Medulla oblongata (tissue), 1 donor: ENCODE measurements around the gene NTN5.

Source experiments
- DNase-seq: peaks from one replicate; pipeline ENCODE4 v3.0.0-alpha.2; 2015; ENCODE audit errors: extremely low spot score

NTN5 gene

DNA sequence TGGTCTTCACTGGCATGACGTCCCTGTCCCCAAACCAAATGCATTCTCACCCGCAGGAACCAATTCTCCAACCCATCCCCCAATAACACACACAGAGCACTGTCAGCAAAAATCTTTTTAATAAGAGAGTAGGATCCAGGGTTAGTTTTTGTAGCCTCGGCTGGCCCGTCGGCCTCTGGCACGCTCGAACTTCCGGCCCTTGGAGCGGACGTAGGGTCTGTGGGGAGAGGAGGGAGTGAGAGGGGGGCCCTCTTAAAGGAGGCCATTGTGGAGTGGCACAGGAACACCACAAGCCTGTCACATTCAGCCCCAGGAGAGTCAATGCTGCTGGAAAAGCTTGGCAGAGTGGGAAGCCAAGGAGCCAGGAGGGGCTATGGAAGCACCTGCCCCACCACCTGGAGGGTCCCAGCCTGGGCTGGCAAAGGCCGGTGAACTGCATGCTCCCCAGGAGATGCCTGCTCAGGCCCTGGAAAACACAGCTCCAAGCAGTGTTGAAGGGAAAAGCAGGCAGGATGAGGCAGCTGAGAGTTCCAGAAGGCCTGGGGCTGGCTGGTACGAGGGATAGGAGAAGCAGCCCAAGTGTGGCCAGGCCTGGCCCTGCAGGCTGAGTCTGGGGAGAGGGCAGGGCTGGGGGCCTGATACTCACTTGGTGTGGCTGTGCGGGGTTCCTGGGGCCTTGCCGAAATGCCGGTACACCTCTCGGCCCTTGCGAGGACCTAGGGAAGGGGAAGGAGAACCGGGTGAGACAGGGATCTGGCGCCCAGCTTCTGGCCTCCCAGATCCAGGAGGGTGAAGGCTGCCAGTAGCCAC is 57.4 kb downstream of the NTN5 start:
- no peak for DNase-seq

DNA sequence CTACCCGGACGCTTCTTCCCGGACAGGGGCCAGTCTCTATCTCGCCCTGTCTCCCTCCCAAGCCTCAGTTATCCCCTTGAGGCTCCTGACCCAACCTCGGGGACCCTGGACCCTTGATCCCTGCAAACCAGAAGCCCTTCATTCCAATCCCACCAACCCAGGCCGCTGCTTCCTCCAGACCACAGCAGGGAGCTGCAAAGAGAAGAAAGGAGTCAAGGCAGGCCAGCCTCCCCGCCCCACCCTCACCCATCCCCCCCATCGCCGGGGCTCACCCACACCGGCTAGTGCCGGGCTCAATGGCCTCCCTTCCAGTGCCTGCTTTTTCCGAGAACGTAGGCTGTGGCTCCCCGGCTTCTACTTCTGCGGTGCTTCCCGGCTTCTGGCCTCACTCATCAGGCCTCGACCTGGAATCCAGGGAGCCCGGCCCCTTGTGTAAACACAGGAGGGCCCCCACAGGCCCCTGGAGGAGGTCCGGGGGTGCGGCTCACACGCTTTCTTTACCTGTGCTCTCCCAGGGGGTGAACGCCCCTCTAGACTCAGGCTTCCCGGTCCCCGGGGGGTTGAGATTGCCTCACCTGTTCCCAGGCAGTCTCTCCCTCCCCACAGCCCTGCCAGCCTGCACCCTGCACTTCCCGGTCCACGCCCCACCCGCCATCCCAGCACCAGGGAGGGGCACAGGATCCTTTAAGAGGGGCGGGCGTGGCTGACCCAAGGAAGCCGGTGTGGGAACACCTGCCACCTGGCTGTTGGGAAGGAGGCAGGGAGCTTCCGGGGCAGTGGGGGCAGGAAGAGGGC is 58.2 kb downstream of the NTN5 start, which contains the start of gene FAM83E:
FAM83E (minus strand) TSS at position 641 of the 795 bp plus-strand sequence. CDS start 1,704 bp downstream, outside the sequence.
- DNase-seq: no peak

DNA sequence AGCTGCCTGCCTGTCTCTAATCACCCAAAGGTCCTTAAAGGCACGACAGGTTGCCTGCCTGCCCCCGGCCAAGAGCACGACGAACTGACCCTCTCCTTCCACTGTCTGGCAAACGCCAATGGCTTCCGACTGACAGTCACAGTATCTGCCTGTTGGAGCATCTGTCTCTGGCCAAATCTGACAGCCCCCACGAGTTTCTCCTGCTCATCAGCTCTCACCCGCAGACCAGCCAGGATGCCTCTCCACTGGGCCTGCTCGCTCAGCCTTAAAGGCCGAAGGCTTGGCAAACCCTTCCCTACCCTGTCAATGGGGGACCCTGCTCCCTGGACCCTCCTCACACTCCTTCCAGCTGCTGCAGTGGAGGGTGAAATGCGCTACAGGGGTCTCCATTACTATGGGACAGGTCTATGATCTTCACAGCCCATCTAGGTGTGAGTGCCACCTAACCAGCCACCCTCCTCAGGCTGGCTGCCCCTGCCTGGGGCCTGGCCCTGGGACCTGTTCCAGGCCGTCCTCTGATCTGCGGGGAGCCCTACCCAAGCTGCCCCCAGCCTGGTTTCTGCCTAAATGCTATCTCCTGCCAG is 58.9 kb downstream of the NTN5 start:
- no peak for DNase-seq

GRCh38 chr19:48613024-48613851 is 59.6 kb downstream of the NTN5 start:
- DNase-seq: no peak

DNA sequence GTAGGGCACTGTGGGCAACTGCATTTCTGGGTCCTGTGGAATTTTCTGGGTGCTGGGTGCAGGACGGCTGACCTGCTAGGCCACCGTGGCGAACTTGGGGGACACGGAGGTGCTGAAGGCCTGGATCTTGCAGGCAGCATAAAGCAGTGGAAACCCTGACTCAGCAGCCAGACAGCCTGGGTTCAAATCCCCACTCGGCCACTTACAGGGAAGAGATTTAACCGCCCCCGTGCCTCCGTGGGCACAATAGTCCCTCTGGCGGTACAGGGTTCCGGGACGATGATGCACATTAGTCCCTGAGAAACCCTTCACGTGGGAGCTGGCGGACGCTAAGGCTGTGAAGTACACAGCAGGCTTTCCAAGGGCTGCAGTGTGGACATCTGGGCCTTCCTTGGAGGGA is 60.9 kb downstream of the NTN5 start:
- no peak for DNase-seq
